IPS-18c (cell line): Measurements from ENCODE around the gene CCDC198.

Experiments
- H3K4me3 ChIP-seq: 2 replicates; pipeline ENCODE4 v1.7.0; 2013; ENCODE audit warnings: low read depth, mild to moderate bottlenecking, low read length, moderate library complexity; ENCODE audit not compliant: insufficient read depth
- H3K9me3 ChIP-seq: one replicate; pipeline ENCODE4 v1.6.1; 2013; ENCODE audit warnings: mild to moderate bottlenecking, low read length, moderate library complexity; ENCODE audit not compliant: control insufficient read depth, insufficient read depth

CCDC198 gene

DNA sequence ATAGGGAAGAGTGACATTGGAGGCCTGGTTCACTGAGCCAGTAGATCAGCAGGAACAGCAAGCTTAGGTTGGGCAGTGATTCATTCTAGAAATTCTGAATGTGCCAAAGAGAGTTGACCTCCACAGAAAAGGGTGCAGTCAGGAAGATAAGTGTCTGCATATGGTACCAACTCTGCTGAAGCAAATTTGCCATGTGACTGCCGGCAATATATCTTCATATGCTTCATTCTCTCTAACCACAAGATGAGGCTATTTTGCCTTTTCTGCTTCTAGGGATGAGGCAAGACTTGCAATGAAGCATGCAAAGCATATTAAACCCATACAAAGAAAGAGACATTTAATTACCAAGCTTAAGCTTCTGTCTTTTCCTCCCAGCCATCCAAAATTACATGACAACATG lies 13.6 kb downstream of the CCDC198 start:
- H3K4me3 ChIP-seq, result no peak overlapping the region
- no peaks in the 10 kb centered on the region for H3K9me3 ChIP-seq

DNA sequence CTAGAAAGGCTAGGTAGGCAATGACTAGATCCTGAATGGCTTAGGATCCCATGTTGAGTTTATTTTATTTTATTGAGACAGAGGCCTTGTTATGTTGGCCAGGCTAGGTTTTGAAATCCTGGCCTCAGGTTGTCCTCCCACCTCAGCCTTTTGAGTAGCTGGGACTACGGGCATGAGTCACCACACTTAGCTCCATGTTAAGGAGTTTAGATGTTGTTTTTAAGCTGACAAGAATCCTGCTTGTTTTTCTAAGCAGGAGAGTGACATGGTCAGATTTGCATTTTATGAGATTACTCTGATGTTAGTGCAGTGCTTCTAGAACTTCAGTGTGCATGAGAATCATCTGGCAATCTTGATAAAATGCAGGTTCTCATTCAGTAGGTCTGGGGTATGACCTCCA lies 14.5 kb downstream of the CCDC198 start:
- Histone ChIP-seq H3K4me3 (no peak overlapping the region), H3K9me3 (no peaks in the 10 kb centered on the region)

DNA sequence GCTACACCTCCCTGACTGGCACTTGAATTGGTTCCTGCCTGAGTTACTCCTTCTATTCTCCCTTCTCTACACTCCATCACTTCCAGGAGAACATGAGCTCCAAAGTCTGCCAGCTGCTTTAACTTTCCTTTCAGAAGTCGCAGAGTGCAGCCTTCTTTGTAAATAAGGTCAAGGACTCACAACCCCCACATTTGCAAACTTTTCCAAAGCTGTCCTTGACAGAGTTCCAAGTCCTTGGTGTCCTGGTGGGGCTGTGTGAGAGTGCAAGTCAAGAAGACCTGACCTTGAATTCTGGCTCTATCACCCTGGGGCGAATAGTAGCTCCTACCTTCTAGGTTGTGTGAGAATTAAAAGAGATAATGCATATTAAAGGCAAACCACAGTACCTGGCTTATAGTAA lies 15.6 kb downstream of the CCDC198 start:
- H3K9me3 ChIP-seq, result no peaks in the 10 kb centered on the region

DNA sequence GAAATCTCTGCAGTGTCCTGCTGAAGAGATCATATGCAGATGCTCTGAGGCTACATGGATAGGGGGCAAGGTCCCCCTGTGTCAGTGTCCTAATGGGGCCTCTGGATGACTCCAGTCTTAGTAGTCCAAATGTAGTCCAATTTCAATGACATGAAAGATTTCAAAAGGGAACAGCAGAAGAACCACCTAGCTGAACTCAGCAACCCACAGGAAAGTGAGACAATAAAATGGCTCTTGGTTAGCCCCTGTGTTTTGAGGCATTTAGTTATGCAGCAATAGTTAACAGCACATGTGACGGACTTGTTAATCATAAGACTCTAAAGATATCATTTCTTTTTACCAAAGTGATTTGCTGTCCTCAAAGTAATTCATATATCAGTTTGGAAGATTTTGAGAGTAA lies 22.7 kb downstream of the CCDC198 start:
- Histone ChIP-seq H3K9me3 (no peaks in the 10 kb centered on the region), H3K4me3 (no peak overlapping the region)

More for the DNA sequence above, 15.6 kb downstream of the CCDC198 start:
- no peak overlapping the region for H3K4me3 ChIP-seq

DNA sequence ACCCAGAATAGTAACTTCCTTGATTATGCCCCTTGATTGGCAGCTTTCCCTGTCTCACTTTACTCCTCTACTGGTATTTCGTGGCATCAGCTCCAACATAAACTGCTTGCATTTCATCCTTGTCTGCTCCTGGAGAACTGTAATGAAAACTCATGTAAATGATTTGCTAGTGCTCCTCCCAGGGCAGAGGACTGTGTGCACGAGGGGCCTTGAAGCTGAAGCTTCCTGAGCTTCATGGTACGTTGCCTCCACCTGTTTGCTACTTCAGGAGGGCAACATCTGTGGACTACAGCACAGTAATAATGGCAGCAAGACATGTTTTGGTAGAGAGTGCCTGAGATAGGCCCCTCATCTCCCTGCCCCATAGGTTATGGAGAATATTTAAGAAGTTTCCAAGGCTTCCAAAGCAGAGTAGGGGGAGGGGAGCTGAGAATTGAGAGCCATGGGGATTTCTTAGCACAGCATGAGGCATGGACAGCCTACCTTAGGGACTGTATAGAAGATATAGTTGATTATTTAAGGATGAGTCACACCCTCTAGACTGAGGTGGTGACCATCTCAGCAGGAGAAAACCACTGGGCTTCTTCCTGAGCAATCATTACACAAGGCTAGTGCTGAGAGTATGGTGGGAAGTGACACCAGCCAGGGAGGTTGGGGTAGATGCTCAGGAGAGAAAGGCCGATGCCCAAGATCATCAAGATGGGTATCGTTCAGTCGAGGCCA lies 29.5 kb downstream of the CCDC198 start:
- no peak overlapping the region for H3K4me3 ChIP-seq
- H3K9me3 ChIP-seq, result no peaks in the 10 kb centered on the region

DNA sequence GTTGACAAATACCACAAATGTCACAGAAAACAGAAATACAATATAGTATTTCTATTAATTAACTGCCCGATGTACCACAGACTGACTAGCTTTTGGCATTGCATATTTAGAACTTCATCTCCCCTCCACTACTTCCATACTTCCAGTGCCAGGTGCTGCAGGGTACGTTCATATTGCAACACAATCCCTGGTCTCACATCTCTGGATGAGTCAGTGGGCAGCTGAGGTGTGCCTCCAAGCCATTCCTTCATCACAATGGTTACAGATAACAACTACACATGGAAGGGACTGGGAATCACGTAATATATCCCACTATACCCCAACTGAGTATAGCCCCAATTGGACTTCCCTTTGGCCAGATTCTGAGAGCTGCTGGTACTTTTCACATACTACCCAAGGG lies 31.1 kb downstream of the CCDC198 start:
- H3K4me3 ChIP-seq, result no peak overlapping the region
- no peaks in the 10 kb centered on the region for H3K9me3 ChIP-seq

DNA sequence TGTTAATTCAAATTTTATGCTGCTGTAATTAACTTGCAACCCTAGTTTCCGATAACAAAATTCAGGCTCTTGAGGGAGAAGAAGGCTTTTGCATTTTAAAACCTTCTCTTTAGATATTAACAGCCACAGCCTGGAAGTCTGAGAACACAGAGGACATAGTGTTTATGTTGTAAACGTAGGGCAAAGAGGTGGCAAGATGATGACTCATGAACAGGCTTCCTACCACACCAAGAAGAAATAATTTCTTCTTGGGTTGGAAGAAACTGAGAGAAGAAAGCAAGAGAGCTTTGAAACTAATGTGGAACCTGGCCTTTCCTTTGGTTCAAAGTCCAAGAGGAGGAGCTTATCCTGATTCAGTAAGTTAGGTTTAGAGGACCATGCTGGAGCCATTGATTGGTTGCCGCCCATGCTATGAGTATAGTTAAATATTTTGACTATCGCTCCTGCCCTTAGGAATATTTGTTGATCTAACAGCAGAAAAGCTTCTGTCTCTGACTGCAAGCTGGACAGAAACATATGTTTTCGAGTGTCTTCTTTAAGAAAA lies 31.8 kb downstream of the CCDC198 start:
- no peaks in the 10 kb centered on the region for H3K9me3 ChIP-seq
- no peak overlapping the region for H3K4me3 ChIP-seq

DNA sequence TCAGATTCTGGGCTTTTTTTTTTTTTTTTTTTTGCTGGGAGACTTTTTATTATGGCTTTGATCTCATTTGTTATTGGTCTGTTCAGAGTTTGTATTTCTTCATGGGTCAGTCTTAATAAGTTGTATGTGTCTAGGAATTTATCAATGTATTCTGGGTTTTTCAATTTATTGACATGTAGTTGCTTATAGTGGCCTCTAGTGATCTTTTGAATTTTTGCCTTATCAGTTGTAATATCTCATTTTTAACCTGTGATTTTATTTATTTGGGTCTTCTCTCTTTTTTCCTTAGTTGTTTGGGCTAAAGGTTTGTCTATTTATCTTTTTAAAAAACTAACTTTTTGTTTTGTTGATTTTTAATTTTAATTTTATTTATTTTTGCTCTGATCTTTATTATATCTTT lies 57.7 kb downstream of the CCDC198 start:
- no peaks in the 10 kb centered on the region for H3K9me3 ChIP-seq
- no peak overlapping the region for H3K4me3 ChIP-seq

DNA sequence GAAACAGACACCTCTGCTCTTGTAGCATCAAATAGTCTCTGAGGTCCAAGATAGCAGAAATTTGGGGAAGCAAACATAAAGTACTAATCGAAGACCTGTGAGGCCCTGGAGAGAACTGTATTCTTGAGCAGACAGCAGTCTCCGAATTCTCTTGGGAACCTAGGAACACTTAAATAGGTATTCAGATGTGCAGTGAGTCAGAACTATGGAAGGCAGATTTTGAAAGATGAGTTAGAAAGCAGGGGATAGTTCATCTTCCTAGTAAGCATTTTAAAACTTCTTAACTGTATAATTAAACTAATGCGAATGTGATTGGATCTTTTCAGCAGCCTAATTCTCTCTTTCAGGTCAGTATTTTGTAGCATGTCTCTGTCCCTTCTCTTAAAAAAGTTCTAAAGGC lies 72.7 kb downstream of the CCDC198 start:
- no peaks in the 10 kb centered on the region for H3K9me3 ChIP-seq
- no peak overlapping the region for H3K4me3 ChIP-seq

DNA sequence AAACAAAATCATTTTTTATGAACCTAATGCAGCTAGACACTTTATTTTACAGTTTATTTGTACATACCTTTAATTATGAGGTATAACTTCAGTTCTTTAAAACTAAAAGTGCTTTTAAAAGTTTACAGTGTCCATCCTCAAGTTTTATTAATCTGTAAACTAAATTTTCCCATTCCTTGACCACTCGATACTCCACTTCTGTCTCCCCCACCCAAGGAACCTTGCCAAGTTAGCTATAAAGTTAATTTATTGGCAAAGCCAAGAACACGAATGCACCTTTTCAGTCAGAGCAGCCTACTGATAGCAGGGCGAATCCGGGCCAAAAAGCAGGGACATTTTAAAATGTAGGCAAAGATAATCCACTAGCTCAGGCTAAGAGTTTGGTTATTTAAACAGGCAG lies 73.6 kb downstream of the CCDC198 start:
- no peak overlapping the region for H3K4me3 ChIP-seq
- no peaks in the 10 kb centered on the region for H3K9me3 ChIP-seq
